ENCODE measurements around the gene C20orf204. TPM values are rescaled to one million over a fixed set of nuclear protein-coding genes. Genes with fewer than 3 reads are reported as not detected.

The C20orf204 gene
- total and polyA plus RNA-seq, 2 of the 8 experiments (the other 6 are each of a cell fraction or from before 2014, with no cell fraction given), result 0.39 to 0.52 TPM

DNA sequence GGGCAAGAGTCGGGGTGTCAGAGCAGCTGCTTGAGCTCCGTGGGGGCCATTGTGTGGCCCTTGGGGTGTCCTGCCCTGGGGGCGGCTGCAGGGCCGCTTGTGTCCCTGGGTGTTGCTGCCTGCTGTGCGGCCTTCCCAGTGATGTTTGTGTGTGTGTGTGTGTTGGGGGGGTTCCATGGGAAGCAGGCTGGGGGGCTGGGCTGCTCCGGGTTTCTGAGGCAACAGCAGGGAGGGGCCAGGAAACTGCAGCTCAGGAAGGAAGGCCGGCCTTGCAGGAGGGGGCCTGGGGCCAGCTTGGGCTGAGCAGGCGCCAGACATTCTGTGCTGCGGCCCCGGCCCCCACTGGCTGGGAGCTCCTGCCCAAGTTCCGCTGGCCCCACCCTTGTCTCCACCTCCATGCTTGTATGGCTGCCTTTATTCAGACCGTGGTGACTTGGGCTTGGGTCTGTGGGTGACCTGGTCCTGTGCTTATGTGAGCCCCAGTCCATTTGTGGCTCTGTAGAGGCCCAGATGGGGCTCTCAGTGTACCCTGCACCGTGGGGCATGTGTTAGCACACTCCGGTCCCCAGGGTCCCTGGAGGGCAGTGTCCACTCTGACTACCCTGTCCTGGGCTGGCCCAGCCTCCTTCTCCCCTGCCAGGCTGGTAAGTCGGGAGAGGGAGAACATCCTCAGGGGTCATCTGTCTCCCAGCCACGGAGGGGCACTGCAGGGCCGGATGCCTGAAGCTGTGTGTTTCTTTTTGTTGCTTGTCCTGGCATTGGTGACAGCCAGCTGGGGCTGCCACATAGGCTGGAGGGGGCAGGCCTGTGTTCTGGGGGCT is 18.1 kb downstream of the C20orf204 start:
- Histone ChIP-seq H4K20me1 (replicated peaks in 1 of 2; ENCODE audit: control insufficient read depth in 1 of 2, insufficient read depth in 2 of 2, low read length in 2 of 2) (no peaks in the 10 kb centered on the region), H3K14ac (ENCODE audit: insufficient read length) (no peak overlapping the region), H3K4me2 (ENCODE audit: insufficient read depth in 1 of 2, low read depth in 2 of 2, low read length in 2 of 2) (no peak overlapping the region), H3K4ac (replicated peaks; ENCODE audit: insufficient read length, low read depth, low read length) (peak overlapping the region; percentile 53), H3K23ac (ENCODE audit: insufficient read length) (no peak overlapping the region), H2AK5ac (ENCODE audit: low read depth, low read length) (no peak overlapping the region), H3K4me1 (replicated peaks in 1 of 4; ENCODE audit: control insufficient read depth in 3 of 4, insufficient read depth in 4 of 4, low read length in 3 of 4) (peaks cover 0 to 28% (median 15%) of the 10 kb centered on the region in 4 experiments; a peak in 6 of 7 replicates), H3K27me3 (replicated peaks in 1 of 4; ENCODE audit: control insufficient read depth in 3 of 4, extremely low read depth in 1 of 4, insufficient read depth in 3 of 4, low read length in 3 of 4) (peaks cover 15 to 30% (median 22%) of the 10 kb centered on the region in 4 experiments), H4K5ac (ENCODE audit: insufficient read length, low read depth, low read length) (no peak overlapping the region), H3K27ac (ENCODE audit: low read depth, low read length) (no peak overlapping the region), H3K4me3 (ENCODE audit: extremely low read depth in 1 of 4, insufficient read depth in 2 of 4, low read depth in 3 of 4, low read length in 4 of 4) (no peak overlapping the region), H2BK120ac (replicated peaks; ENCODE audit: low read depth, low read length) (no peak overlapping the region), H3K36me3 (ENCODE audit: control insufficient read depth in 2 of 4, insufficient read depth in 4 of 4, low read length in 3 of 4) (no peaks in the 10 kb centered on the region), H3K18ac (ENCODE audit: extremely low read depth, low read length) (peak overlapping the region; percentile 26; the same call in 1 of the 2 replicates), H3K9ac (replicated peaks in 1 of 4; ENCODE audit: extremely low read depth in 1 of 4, low read depth in 3 of 4, low read length in 3 of 4) (no peak overlapping the region), H2BK5ac (ENCODE audit: low read depth, low read length) (peak overlapping the region; percentile 60; the same call in 1 of the 2 replicates), H3K79me1 (ENCODE audit: low read depth, low read length) (no peaks in the 10 kb centered on the region), H3K56ac (replicated peaks; ENCODE audit: insufficient read length, low read depth, low read length) (no peak overlapping the region), H3K9me3 (ENCODE audit: insufficient read depth in 2 of 2, low read depth in 1 of 2, low read length in 1 of 2) (no peaks in the 10 kb centered on the region), H2BK20ac (ENCODE audit: low read length) (no peak overlapping the region), H2BK15ac (ENCODE audit: low read length) (peak overlapping the region; percentile 47), H4K8ac (ENCODE audit: extremely low read depth, insufficient read depth, low read length) (peak overlapping the region; percentile 35; the same call in 1 of the 2 replicates), H3K23me2 (ENCODE audit: low read depth, low read length) (no peaks in the 10 kb centered on the region), H4K91ac (replicated peaks; ENCODE audit: insufficient read length, low read length) (no peak overlapping the region), H2AFZ (ENCODE audit: low read length) (no peak overlapping the region), H3K79me2 (ENCODE audit: control insufficient read depth in 1 of 2, insufficient read depth in 2 of 2, low read length in 2 of 2) (no peaks in the 10 kb centered on the region), H2BK12ac (ENCODE audit: low read depth, low read length) (peak overlapping the region; percentile 60; the same call in 1 of the 2 replicates)
- ChIA-PET POLR2A (ENCODE audit: partially characterized antibody) (interaction anchor here (0.6 to 3.7 kb wide), 13 partner anchors 8 to 199 kb away, joined by 3 to 24 read pairs (median 4); partner anchors contain the start of genes C20orf204, PRPF6 and TCEA2), CTCF (ENCODE audit: partially characterized antibody) (interaction anchor here (0.5 to 15.0 kb wide), 23 partner anchors 10 to 1685 kb away, joined by 3 to 139 read pairs (median 3); partner anchors contain the start of genes LKAAEAR1, OPRL1, PRPF6 and RGS19)
- WGBS, 2 experiments (ENCODE audit: extremely low coverage in 1 of 2, insufficient coverage in 1 of 2, insufficient read length in 1 of 2, insufficient replicate concordance in 2 of 2, low coverage in 1 of 2, low lambda C conversion rate in 2 of 2, missing lambda C conversion rate in 1 of 2), result 68% methylated on average over 16 of the region's 17 CpGs; no CpG with 5 or more reads in 1 of the 2 experiments
- DNase-seq (ENCODE audit: low read depth in 1 of 2, low spot score in 2 of 2) (no peak), FAIRE-seq (no peak)
- TF ChIP-seq RAD21 (IDR thresholded peaks at IDR 0.05 in 1 of 2, conservative IDR thresholded peaks at IDR 0.05 in 1 of 2; ENCODE audit: low read depth in 2 of 2, low read length in 2 of 2) (peak; percentile 47 to 59; a peak in 3 of 4 replicates), EZH2 (IDR thresholded peaks at IDR 0.05; ENCODE audit: low read depth, low read length, severe bottlenecking) (no peak), CEBPB (IDR thresholded peaks at IDR 0.05; ENCODE audit: low read depth, low read length) (no peak), SIN3A (conservative IDR thresholded peaks at IDR 0.05 in 1 of 2, IDR thresholded peaks at IDR 0.05 in 1 of 2; ENCODE audit: low read depth in 1 of 2, low read length in 2 of 2) (peak; percentile 56 to 86; a peak in 2 of 4 replicates), TEAD4 (IDR thresholded peaks at IDR 0.05; ENCODE audit: low read depth, low read length) (no peak)
- TF ChIP-seq, protein P1, sequence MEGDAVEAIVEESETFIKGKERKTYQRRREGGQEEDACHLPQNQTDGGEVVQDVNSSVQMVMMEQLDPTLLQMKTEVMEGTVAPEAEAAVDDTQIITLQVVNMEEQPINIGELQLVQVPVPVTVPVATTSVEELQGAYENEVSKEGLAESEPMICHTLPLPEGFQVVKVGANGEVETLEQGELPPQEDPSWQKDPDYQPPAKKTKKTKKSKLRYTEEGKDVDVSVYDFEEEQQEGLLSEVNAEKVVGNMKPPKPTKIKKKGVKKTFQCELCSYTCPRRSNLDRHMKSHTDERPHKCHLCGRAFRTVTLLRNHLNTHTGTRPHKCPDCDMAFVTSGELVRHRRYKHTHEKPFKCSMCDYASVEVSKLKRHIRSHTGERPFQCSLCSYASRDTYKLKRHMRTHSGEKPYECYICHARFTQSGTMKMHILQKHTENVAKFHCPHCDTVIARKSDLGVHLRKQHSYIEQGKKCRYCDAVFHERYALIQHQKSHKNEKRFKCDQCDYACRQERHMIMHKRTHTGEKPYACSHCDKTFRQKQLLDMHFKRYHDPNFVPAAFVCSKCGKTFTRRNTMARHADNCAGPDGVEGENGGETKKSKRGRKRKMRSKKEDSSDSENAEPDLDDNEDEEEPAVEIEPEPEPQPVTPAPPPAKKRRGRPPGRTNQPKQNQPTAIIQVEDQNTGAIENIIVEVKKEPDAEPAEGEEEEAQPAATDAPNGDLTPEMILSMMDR (IDR thresholded peaks at IDR 0.05; ENCODE audit: control extremely low read depth in 1 of 3, insufficient read depth in 1 of 3, low read depth in 1 of 3, low read length in 3 of 3), result peak; percentile 53 to 67 (median 64)
